Stomach (tissue), 9 donors: ENCODE results near the gene HSPBP1. TPM values are rescaled to one million over a fixed set of nuclear protein-coding genes. Genes with fewer than 3 reads are reported as not detected.
A peak's percentile ranks its signal among the peaks of the same experiment; 100 is the strongest.

Experiments used
- DNase-seq, 2 donors: peaks; one replicate each; pipeline versions ENCODE4 v3.0.0 to v3.0.0-alpha.2; 2013 to 2019
- H3K27ac ChIP-seq, 5 donors: fragments of 200-600 bp in 4 of 5; sonication (generic) in 4 of 5; one replicate each; pipeline ENCODE4 v1.5.1; 2013 to 2019; ENCODE audit warnings: mild to moderate bottlenecking in 1 of 5, moderate library complexity in 1 of 5
- H3K27me3 ChIP-seq, 3 donors: fragments of 200-600 bp; sonication (generic); one replicate each; pipeline ENCODE4 v1.5.1; 2017 to 2019; ENCODE audit warnings: mixed run types in 1 of 3
- H3K36me3 ChIP-seq, 4 donors: fragments of 200-600 bp; sonication (generic); 1 replicate in 3 of 4; 2 replicates in 1 of 4; pipeline ENCODE4 v1.5.1; 2016 to 2019
- H3K4me1 ChIP-seq, 4 donors: fragments of 200-600 bp; sonication (generic); one replicate each; pipeline ENCODE4 v1.5.1; 2016 to 2019
- H3K4me3 ChIP-seq, 4 donors: fragments of 200-600 bp; sonication (generic) in 3 of 4; one replicate each; pipeline ENCODE4 v1.5.1; 2016 to 2019; ENCODE audit warnings: mild to moderate bottlenecking in 1 of 4
- H3K9me3 ChIP-seq, 4 donors: fragments of 200-600 bp; sonication (generic); one replicate each; pipeline ENCODE4 v1.5.1; 2016 to 2019
- EP300 ChIP-seq: sonication (generic); formaldehyde crosslinking; IDR thresholded peaks from one replicate; pipeline ENCODE4 v1.6.1; 2017; ENCODE audit warnings: antibody characterized with exemption
- POLR2A ChIP-seq, 4 donors: fragments of 450-650 bp; IDR thresholded peaks; one replicate each; pipeline ENCODE4 v1.6.1; 2016; ENCODE audit warnings: antibody characterized with exemption in 4 of 4, control low read depth in 2 of 4, mild to moderate bottlenecking in 1 of 4, moderate library complexity in 1 of 4
- POLR2AphosphoS5 ChIP-seq, 3 donors: sonication (generic); formaldehyde crosslinking; IDR thresholded peaks; one replicate each; pipeline ENCODE4 v1.6.1; 2016; ENCODE audit warnings: antibody characterized with exemption in 3 of 3
- WGBS, 5 donors: extraction: QIAGEN DNeasy Blood & Tissue Kit in 3 of 5; methylation state at CpG; one replicate each; pipeline versions ENCODE4 v1.1.5 to v1.1.7; 2013 to 2018; 5-methylcytosine and 5-hydroxymethylcytosine counted together
- intact Hi-C: fragments of 100-400 bp; cut with DNase I; formaldehyde crosslinking; loops from one replicate; pipeline ENCODE4 v1.15.1; 2023; ENCODE audit warnings: low total_unique reads
- polyA plus RNA-seq, 3 donors: library from polyadenylated mRNA; stranded (reverse); fragments of 200-250 nt; gene quantifications; one replicate each; pipeline ENCODE4 v1.2.3, GENCODE V29; 2013
- total RNA-seq, 5 donors: library from RNA; depleted of rRNA; stranded (reverse); fragments of >200 nt; gene quantifications; one replicate each; pipeline versions ENCODE4 v1.1.0 to v1.2.3, GENCODE V29; 2014 to 2016
- TF ChIP-seq, protein P1 (sequence below), 7 experiments: fragments of 450-650 bp in 4 of 7; fragments of 200-600 bp in 3 of 7; sonication (generic) in 3 of 7; IDR thresholded peaks; one replicate each; pipeline ENCODE4 v1.5.1; 2016 to 2019; ENCODE audit warnings: antibody characterized with exemption in 7 of 7, control low read depth in 2 of 7, mild to moderate bottlenecking in 1 of 7
- donor health status: healthy with polysubstance abuse.
- donor health status: Bipolar disorder and iron deficiency.
- donor health status: healthy.

HSPBP1 gene
- total and polyA plus RNA-seq, 8 donors, result 5.3 to 69.2 (median 26.3) TPM

DNA sequence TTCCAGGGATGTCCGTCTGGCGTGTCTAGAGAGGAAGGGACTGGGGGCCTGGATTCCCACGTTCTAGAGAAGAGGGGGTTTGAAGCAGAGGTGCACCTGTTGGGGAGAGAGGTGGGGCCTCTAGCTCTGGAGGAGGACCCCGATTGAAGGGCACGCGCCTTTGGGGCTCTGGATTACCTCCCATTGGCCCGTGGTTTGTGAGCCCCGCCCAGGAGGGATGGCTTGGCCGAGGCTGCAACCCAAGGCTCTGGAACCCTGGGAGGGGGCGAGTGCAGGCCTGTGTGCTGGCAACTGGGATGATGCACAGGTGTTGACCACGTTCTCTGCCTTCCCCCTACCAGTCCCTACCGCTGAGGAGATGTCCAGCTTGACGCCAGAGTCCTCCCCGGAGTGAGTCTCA, 25.1 kb upstream of the HSPBP1 start:
- intact Hi-C loops, result loop anchor here (10.0 kb wide), 1 partner anchor 110 kb away; no protein-coding TSS in a partner anchor
- Histone ChIP-seq H3K4me1 (peaks cover 7 to 12% (median 12%) of the 10 kb centered on the region in 4 donors), H3K27me3 (peaks cover 0 to 7% (median 0%) of the 10 kb centered on the region in 3 donors), H3K4me3 (no peak overlapping the region), H3K36me3 (peaks cover 0 to 55% (median 27%) of the 10 kb centered on the region in 4 donors), H3K9me3 (no peaks in the 10 kb centered on the region), H3K27ac (no peak overlapping the region)
- WGBS, 5 donors, result 66 to 82% (median 76%) methylated on average over 12 to 14 of the region's 14 CpGs
- DNase-seq, result no peak
- TF ChIP-seq, protein P1, sequence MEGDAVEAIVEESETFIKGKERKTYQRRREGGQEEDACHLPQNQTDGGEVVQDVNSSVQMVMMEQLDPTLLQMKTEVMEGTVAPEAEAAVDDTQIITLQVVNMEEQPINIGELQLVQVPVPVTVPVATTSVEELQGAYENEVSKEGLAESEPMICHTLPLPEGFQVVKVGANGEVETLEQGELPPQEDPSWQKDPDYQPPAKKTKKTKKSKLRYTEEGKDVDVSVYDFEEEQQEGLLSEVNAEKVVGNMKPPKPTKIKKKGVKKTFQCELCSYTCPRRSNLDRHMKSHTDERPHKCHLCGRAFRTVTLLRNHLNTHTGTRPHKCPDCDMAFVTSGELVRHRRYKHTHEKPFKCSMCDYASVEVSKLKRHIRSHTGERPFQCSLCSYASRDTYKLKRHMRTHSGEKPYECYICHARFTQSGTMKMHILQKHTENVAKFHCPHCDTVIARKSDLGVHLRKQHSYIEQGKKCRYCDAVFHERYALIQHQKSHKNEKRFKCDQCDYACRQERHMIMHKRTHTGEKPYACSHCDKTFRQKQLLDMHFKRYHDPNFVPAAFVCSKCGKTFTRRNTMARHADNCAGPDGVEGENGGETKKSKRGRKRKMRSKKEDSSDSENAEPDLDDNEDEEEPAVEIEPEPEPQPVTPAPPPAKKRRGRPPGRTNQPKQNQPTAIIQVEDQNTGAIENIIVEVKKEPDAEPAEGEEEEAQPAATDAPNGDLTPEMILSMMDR (IDR thresholded peaks at IDR 0.05), result no peak
- TF ChIP-seq POLR2A (IDR thresholded peaks at IDR 0.05) (no peak), EP300 (no peak), POLR2AphosphoS5 (IDR thresholded peaks at IDR 0.05) (no peak)

DNA sequence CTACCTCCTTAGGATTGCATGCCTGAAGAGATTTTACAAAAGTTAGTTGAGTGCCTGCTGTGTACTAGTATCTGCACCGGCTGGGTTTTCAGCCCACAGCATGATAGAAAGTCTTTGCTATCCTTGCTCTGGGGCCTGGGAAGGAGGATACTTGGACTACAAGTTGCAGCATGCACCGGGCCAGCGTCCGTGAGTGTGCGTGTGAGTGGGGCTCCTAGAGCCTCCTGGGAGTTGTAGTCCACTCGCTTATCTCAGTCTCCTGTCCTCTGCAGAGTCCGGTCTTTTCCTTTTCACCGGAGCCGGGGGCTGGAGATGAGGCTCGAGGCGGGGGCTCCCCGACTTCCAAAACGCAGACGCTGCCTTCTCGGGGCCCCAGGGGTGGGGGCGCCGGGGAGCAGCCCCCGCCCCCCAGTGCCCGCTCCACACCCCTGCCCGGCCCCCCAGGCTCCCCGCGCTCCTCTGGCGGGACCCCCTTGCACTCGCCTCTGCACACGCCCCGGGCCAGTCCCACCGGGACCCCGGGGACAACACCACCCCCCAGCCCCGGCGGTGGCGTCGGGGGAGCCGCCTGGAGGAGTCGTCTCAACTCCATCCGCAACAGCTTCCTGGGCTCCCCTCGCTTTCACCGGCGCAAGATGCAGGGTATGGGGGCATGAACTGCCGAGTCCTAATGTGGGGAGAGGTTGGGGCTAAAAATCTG, 24.5 kb upstream of the HSPBP1 start:
- TF ChIP-seq EP300 (no peak), POLR2AphosphoS5 (IDR thresholded peaks at IDR 0.05) (no peak), POLR2A (IDR thresholded peaks at IDR 0.05) (no peak)
- TF ChIP-seq, protein P1 (IDR thresholded peaks at IDR 0.05), result no peak
- intact Hi-C loops, result loop anchor here (10.0 kb wide), 1 partner anchor 110 kb away; no protein-coding TSS in a partner anchor

DNA sequence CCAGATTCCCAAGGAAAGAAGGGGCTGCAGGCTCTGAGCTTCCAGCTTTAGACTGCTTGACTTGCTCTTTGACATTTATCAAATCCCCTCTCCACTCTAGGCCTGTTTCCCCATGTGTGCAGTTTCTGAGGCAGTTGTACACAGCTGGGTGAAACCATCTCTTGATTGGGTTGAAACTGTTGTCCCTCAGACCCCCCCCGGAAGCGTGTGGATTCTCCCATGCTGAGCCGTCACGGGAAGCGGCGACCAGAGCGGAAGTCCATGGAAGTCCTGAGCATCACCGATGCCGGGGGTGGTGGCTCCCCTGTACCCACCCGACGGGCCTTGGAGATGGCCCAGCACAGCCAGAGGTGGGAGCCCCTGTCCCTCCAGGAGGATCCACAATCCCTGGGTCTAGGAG, 23.6 kb upstream of the HSPBP1 start:
- Histone ChIP-seq H3K9me3 (no peaks in the 10 kb centered on the region), H3K27ac (no peak overlapping the region), H3K4me3 (no peak overlapping the region), H3K36me3 (peaks cover 0 to 42% (median 21%) of the 10 kb centered on the region in 4 donors), H3K4me1 (peaks cover 7 to 12% (median 12%) of the 10 kb centered on the region in 4 donors), H3K27me3 (peaks cover 0 to 7% (median 0%) of the 10 kb centered on the region in 3 donors)
- intact Hi-C loops, result loop anchor here (10.0 kb wide), 1 partner anchor 111 kb away; no protein-coding TSS in a partner anchor
- DNase-seq, result no peak
- TF ChIP-seq POLR2AphosphoS5 (IDR thresholded peaks at IDR 0.05), result no peak
- TF ChIP-seq, protein P1 (IDR thresholded peaks at IDR 0.05), result no peak
- no peak for TF ChIP-seq POLR2A (IDR thresholded peaks at IDR 0.05)
- no peak for TF ChIP-seq EP300
- WGBS, 5 donors, result 78 to 94% (median 92%) methylated on average over 6 to 11 of the region's 11 CpGs

More for the DNA sequence above, 24.5 kb upstream of the HSPBP1 start:
- Histone ChIP-seq H3K27ac (no peak overlapping the region), H3K36me3 (peaks cover 0 to 50% (median 25%) of the 10 kb centered on the region in 4 donors), H3K27me3 (peaks cover 0 to 7% (median 0%) of the 10 kb centered on the region in 3 donors), H3K4me1 (peaks cover 7 to 12% (median 12%) of the 10 kb centered on the region in 4 donors), H3K4me3 (no peak overlapping the region), H3K9me3 (no peaks in the 10 kb centered on the region)
- DNase-seq, result peak; percentile 46 to 64
- WGBS, 5 donors, result 76 to 91% (median 90%) methylated on average over 15 to 39 of the region's 39 CpGs

DNA sequence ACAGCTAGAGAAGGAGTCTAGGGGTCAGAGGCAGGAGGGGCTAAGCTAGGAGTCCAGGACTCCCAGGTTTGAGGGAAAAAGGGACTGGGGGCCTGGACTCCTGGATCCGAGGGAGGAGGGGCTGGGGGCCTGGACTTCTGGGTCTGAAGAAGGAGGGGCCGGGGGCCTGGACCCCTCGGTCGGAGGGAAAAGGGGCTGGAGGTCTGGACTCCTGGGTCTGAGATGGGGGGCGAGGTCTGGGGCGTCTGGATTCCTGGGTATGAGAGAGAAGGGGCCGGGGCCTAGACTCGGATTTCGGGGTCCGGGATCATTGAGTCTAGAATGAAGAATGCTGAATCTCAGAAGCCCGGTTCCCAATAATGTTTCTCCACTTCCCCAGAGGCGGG, 22.4 kb upstream of the HSPBP1 start:
- intact Hi-C loops, result loop anchor here (10.0 kb wide), 1 partner anchor 112 kb away; no protein-coding TSS in a partner anchor
- Histone ChIP-seq H3K36me3 (peaks cover 0 to 35% (median 21%) of the 10 kb centered on the region in 4 donors), H3K4me3 (peak overlapping the region; percentile 27 to 40 (median 37)), H3K9me3 (no peaks in the 10 kb centered on the region), H3K27me3 (peaks cover 0 to 7% (median 0%) of the 10 kb centered on the region in 3 donors), H3K27ac (peak overlapping the region in 1 of 5 donors; percentile 30), H3K4me1 (peaks cover 7 to 12% (median 12%) of the 10 kb centered on the region in 4 donors)
- TF ChIP-seq POLR2A (IDR thresholded peaks at IDR 0.05) (no peak), POLR2AphosphoS5 (IDR thresholded peaks at IDR 0.05) (no peak), EP300 (no peak)
- TF ChIP-seq, protein P1 (IDR thresholded peaks at IDR 0.05), result no peak
- DNase-seq, result no peak
- 68 to 81% (median 76%) methylated on average over 11 to 12 of the region's 12 CpGs for WGBS, 5 donors
